Activated CD8-positive, alpha-beta T cell treated with anti-CD3 and anti-CD28 coated beads for 36 hours (primary cell): ENCODE results near the gene MAP1B. TPM values are rescaled to one million over a fixed set of nuclear protein-coding genes. Genes with fewer than 3 reads are reported as not detected.

Experiments used
- ATAC-seq: fragments of 200-7000 bp; cut with Tn5 transposase; one replicate; pipeline ENCODE4 v1.10.0; 2021; ENCODE audit warnings: mild to moderate bottlenecking, moderate library complexity
- CTCF ChIA-PET: fragments of 350-600 bp; sonication (Branson Sonifier 250); formaldehyde crosslinking; loops from one replicate; lab custom pipeline; 2021; ENCODE audit warnings: antibody characterized with exemption; lab: Charles Lee
- POLR2A ChIA-PET: fragments of 350-600 bp; sonication (Branson Sonifier 250); formaldehyde crosslinking; loops from one replicate; lab custom pipeline; 2021; ENCODE audit warnings: antibody characterized with exemption; lab: Charles Lee
- DNase-seq: peaks from one replicate; pipeline ENCODE4 v3.0.0-alpha.2; 2020
- H3K27ac Mint-ChIP-seq: one replicate; pipeline ENCODE4 v1.8.0; 2021; ENCODE audit warnings: mild to moderate bottlenecking, mixed read lengths
- H3K27me3 Mint-ChIP-seq: one replicate; pipeline ENCODE4 v1.8.0; 2021; ENCODE audit warnings: mixed read lengths
- H3K36me3 Mint-ChIP-seq: one replicate; pipeline ENCODE4 v1.8.0; 2021; ENCODE audit warnings: low read depth, mixed read lengths
- H3K4me1 Mint-ChIP-seq: one replicate; pipeline ENCODE4 v1.8.0; 2021; ENCODE audit warnings: low read depth, mixed read lengths
- H3K4me3 Mint-ChIP-seq: one replicate; pipeline ENCODE4 v1.8.0; 2021; ENCODE audit warnings: mild to moderate bottlenecking, moderate library complexity, mixed read lengths
- H3K9me3 Mint-ChIP-seq: one replicate; pipeline ENCODE4 v1.8.0; 2021; ENCODE audit warnings: mixed read lengths
- intact Hi-C: fragments of 100-400 bp; cut with micrococcal nuclease; formaldehyde crosslinking; loops from one replicate; pipeline ENCODE4 v1.10.0; 2022
- total RNA-seq, 2 experiments: library from RNA; stranded (reverse); gene quantifications; one replicate each; pipeline ENCODE4 v1.2.3, GENCODE V29; 2021
- TF ChIP-seq, protein P1 (sequence below): fragments of 200-600 bp; IDR thresholded peaks from one replicate; pipeline ENCODE4 v1.8.0; 2022; ENCODE audit warnings: antibody characterized with exemption, mild to moderate bottlenecking

Gene MAP1B
- total RNA-seq, 2 experiments from 2014 or later: 0.09 to 0.25 TPM

DNA sequence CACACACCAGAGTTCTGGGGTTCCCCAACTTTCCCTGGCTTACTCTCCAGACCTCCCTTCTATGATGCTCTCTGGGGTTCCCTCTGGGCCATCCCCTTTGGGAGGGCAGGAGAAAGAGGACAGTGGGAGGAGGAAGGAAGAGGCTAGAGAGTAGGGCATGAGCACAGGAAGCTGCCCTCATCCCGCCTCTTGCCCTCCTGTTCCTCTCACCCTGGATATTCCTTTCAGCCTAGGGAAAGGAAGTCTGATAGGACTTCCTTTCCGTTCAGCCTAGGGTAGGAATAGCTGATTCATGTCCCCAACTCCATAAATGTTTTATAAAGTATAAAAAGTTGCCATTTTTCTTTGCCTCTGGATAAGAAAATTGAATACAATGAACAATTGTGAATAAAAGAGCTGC is 7.4 kb downstream of the MAP1B start:
- CTCF ChIA-PET: no interaction called here
- TF ChIP-seq, protein P1, sequence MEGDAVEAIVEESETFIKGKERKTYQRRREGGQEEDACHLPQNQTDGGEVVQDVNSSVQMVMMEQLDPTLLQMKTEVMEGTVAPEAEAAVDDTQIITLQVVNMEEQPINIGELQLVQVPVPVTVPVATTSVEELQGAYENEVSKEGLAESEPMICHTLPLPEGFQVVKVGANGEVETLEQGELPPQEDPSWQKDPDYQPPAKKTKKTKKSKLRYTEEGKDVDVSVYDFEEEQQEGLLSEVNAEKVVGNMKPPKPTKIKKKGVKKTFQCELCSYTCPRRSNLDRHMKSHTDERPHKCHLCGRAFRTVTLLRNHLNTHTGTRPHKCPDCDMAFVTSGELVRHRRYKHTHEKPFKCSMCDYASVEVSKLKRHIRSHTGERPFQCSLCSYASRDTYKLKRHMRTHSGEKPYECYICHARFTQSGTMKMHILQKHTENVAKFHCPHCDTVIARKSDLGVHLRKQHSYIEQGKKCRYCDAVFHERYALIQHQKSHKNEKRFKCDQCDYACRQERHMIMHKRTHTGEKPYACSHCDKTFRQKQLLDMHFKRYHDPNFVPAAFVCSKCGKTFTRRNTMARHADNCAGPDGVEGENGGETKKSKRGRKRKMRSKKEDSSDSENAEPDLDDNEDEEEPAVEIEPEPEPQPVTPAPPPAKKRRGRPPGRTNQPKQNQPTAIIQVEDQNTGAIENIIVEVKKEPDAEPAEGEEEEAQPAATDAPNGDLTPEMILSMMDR: no peak
- no peaks in the 10 kb centered on the region for H3K4me1 Mint-ChIP-seq
- H3K4me3 Mint-ChIP-seq: no peak overlapping the region
- POLR2A ChIA-PET: no interaction called here
- H3K27me3 Mint-ChIP-seq: peaks cover 42% of the 10 kb centered on the region
- DNase-seq: no peak
- no peaks in the 10 kb centered on the region for H3K36me3 Mint-ChIP-seq
- no peak for ATAC-seq
- no peak overlapping the region for H3K27ac Mint-ChIP-seq
- no peaks in the 10 kb centered on the region for H3K9me3 Mint-ChIP-seq
- intact Hi-C loops: no loop called here

DNA sequence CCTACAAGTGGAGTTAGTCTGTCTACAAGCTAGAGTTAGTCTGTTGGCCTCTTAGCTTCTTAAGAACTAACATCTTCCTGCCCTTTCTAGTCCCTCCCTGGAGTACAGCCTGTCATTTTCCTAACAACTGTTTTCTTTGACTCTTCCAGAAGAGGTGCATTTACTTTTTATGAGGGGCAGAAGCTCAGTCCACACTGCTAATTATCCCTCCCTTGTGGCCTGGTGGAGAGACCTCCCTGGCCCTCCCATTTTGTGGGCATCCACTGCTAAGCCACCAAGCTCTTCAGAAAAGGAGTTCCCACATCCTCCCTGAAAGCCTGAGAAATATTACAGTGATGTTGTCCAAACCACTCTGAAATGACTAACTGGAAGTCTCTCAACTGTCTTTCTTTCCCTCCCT is 8.0 kb downstream of the MAP1B start:
- Mint-ChIP-seq H3K4me1 (no peaks in the 10 kb centered on the region), H3K27me3 (peaks cover 38% of the 10 kb centered on the region), H3K36me3 (no peaks in the 10 kb centered on the region), H3K27ac (no peak overlapping the region), H3K9me3 (no peaks in the 10 kb centered on the region), H3K4me3 (no peak overlapping the region)
- DNase-seq (no peak), ATAC-seq (no peak)
- ChIA-PET CTCF (no interaction called here), POLR2A (no interaction called here)
- intact Hi-C loops: no loop called here
- TF ChIP-seq, protein P1: no peak

DNA sequence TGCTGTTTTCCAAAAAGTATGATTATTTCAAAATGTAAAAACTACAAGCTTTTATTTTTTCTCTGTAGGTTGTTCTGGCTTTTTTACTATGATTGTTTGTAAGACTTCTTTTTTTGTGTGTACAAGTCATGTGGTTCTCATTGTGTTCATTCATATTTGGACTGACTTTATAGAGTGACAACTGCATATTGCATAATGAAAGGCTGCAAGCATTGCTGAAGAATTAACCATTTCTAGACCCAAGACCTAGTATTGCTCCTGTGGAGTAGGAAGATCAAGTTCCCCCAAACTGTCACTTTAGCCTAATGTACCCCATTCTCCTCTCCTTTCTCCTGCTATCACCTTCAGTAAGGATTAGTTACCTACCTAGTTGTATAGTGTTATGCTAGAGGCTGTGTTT is 10.0 kb downstream of the MAP1B start:
- peaks cover 44% of the 10 kb centered on the region for H3K27me3 Mint-ChIP-seq
- ATAC-seq: no peak
- POLR2A ChIA-PET: no interaction called here
- no peaks in the 10 kb centered on the region for H3K36me3 Mint-ChIP-seq
- no peak for DNase-seq
- CTCF ChIA-PET: no interaction called here
- H3K27ac Mint-ChIP-seq: no peak overlapping the region
- TF ChIP-seq, protein P1: no peak
- intact Hi-C loops: no loop called here
- H3K4me3 Mint-ChIP-seq: no peak overlapping the region
- H3K4me1 Mint-ChIP-seq: no peaks in the 10 kb centered on the region
- H3K9me3 Mint-ChIP-seq: no peaks in the 10 kb centered on the region

DNA sequence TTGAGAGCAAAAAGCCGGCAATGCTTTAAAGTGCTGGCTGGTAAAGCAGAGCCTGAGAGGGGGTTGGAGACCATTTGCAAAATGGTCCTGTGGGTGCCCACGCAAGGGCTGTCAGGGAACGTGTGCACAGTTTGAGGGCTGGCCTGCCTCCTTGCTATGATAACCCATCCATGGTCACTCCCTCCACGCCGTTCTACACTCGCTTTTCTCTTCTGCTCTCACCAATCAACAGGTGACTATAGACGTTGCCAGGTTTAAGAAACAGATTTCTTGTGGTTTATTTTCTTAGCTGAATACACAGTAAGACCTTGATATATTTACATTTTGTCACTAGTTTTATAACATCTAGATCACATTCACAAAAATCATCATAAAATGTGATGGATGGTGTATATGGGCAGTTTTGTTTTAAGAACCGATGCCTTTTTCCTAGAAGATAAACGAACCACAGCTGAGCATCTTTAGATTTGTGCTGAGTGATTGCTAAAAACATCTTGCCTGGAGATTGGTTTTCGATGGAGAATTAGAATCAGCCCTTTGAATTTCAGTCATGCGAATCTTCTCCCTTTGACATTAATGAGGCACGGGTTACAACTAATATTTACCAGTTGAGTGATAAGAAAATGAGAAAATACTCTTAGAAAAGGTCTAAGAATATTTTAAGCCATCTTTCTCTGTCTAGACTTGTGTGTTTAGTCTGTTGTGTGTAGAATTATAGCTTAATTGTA is 13.9 kb downstream of the MAP1B start:
- peaks cover 48% of the 10 kb centered on the region for H3K27me3 Mint-ChIP-seq
- H3K4me3 Mint-ChIP-seq: no peak overlapping the region
- H3K36me3 Mint-ChIP-seq: no peaks in the 10 kb centered on the region
- ATAC-seq (no peak), DNase-seq (no peak)
- intact Hi-C loops: no loop called here
- ChIA-PET POLR2A (no interaction called here), CTCF (no interaction called here)
- H3K27ac Mint-ChIP-seq: no peak overlapping the region
- no peaks in the 10 kb centered on the region for H3K4me1 Mint-ChIP-seq
- TF ChIP-seq, protein P1: no peak
- H3K9me3 Mint-ChIP-seq: no peaks in the 10 kb centered on the region

DNA sequence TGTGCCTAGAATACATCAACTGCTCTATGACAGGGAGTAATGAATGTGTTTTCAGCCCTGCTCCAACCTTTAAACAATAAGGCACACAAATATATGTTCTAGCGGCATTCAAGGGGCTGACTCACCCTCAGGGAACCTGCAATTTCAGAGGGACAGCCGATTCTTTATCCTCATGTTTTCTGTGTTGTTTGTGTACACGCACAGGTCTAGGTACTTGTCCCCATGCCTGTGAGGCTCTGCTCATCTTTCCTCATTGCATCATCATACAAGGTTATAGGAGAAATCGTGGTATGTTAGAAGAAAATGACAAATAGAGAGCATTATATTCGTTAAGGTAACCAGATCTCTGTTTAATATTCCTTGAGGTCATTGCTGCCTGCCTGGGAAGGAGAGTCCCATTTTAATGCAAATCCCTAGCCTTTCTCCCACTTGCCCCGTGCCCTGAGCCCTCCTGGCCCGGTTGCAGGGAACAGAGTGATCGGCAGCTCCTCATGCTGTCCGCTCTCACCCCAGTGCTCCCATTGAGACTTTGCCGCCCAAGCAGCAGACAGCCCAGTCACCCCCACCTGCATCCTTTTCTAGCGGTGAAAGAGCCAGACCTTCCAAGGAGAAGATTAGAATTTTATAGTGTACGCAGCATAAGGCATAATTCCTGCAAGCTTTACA is 14.6 kb downstream of the MAP1B start:
- Mint-ChIP-seq H3K4me3 (no peak overlapping the region), H3K27me3 (peaks cover 46% of the 10 kb centered on the region), H3K36me3 (no peaks in the 10 kb centered on the region), H3K27ac (no peak overlapping the region), H3K4me1 (no peaks in the 10 kb centered on the region), H3K9me3 (no peaks in the 10 kb centered on the region)
- DNase-seq: no peak
- intact Hi-C loops: no loop called here
- CTCF ChIA-PET: no interaction called here
- TF ChIP-seq, protein P1: no peak
- ATAC-seq: no peak
- POLR2A ChIA-PET: no interaction called here
